Esophagus squamous epithelium (tissue), 5 donors: ENCODE results near the gene TTC28. TPM values are rescaled to one million over a fixed set of nuclear protein-coding genes. Genes with fewer than 3 reads are reported as not detected.
"Not testable (repeated sequence)": the region's sequence is repeated elsewhere in the genome, so short reads cannot be mapped to it uniquely, and the experiment has no call there.

Experiments used
- DNase-seq: peaks from one replicate; lab custom pipeline; 2025; lab: John Stamatoyannopoulos, UW
- H3K27ac ChIP-seq, 4 donors: fragments of 200-600 bp; sonication (generic); one replicate each; pipeline ENCODE4 v1.5.1; 2016 to 2019; ENCODE audit warnings: mild to moderate bottlenecking in 1 of 4
- H3K27me3 ChIP-seq, 4 donors: fragments of 200-600 bp; sonication (generic); 1 replicate in 3 of 4; 2 replicates in 1 of 4; pipeline versions ENCODE4 v1.5.1 to v1.6.0; 2017 to 2021; ENCODE audit warnings: antibody characterized with exemption in 1 of 4
- H3K36me3 ChIP-seq, 3 donors: fragments of 200-600 bp; sonication (generic); one replicate each; pipeline ENCODE4 v1.5.1; 2016 to 2019
- H3K4me1 ChIP-seq, 3 donors: fragments of 200-600 bp; sonication (generic); one replicate each; pipeline ENCODE4 v1.5.1; 2017 to 2019
- H3K4me3 ChIP-seq, 4 donors: fragments of 200-600 bp; sonication (generic); 1 replicate in 3 of 4; 2 replicates in 1 of 4; pipeline ENCODE4 v1.5.1; 2016 to 2019; ENCODE audit warnings: mild to moderate bottlenecking in 2 of 4, moderate library complexity in 1 of 4
- H3K9me3 ChIP-seq, 3 donors: fragments of 200-600 bp; sonication (generic); one replicate each; pipeline ENCODE4 v1.5.1; 2016 to 2019
- CTCF ChIP-seq, 6 experiments: fragments of 450-650 bp in 4 of 6; fragments of 200-600 bp in 2 of 6; sonication (generic) in 2 of 6; IDR thresholded peaks; one replicate each; pipeline ENCODE4 v1.5.1; 2016 to 2019; ENCODE audit warnings: antibody characterized with exemption in 6 of 6, mild to moderate bottlenecking in 4 of 6, moderate library complexity in 4 of 6
- POLR2A ChIP-seq, 4 donors: fragments of 450-650 bp; IDR thresholded peaks; one replicate each; pipeline ENCODE4 v1.6.1; 2017; ENCODE audit warnings: antibody characterized with exemption in 4 of 4, mild to moderate bottlenecking in 4 of 4, moderate library complexity in 3 of 4
- WGBS, 2 donors: methylation state at CpG; one replicate each; pipeline ENCODE4 v1.1.5; 2018; 5-methylcytosine and 5-hydroxymethylcytosine counted together
- intact Hi-C: fragments of 100-400 bp; cut with DNase I; formaldehyde crosslinking; loops from one replicate; pipeline ENCODE4 v1.15.0; 2022
- total RNA-seq, 4 donors: library from RNA; depleted of rRNA; stranded (reverse); fragments of >200 nt; gene quantifications; one replicate each; pipeline ENCODE4 v1.1.0, GENCODE V29; 2016
- donor health status: DM: yes; HTN: yes; CAD: no.

The TTC28 gene
- total RNA-seq, 4 donors from 2014 or later: 6.0 to 21.4 (median 7.7) TPM

GRCh38 chr22:28207281-28208030 is 472.2 kb downstream of the TTC28 start:
- Histone ChIP-seq H3K9me3 (no peaks in the 10 kb centered on the region), H3K36me3 (no peaks in the 10 kb centered on the region), H3K4me3 (no peak overlapping the region), H3K27ac (no peak overlapping the region), H3K4me1 (no peaks in the 10 kb centered on the region), H3K27me3 (no peaks in the 10 kb centered on the region)
- DNase-seq: no peak
- TF ChIP-seq POLR2A (IDR thresholded peaks at IDR 0.05) (no peak), CTCF (IDR thresholded peaks at IDR 0.05) (no peak)
- intact Hi-C loops: no loop called here
- WGBS, 2 donors: 70 to 78% methylated on average over 6 of the region's 6 CpGs

- Histone ChIP-seq H3K27me3 (no peaks in the 10 kb centered on the region), H3K4me3 (no peak overlapping the region), H3K9me3 (no peaks in the 10 kb centered on the region), H3K36me3 (no peaks in the 10 kb centered on the region), H3K27ac (no peak overlapping the region), H3K4me1 (no peaks in the 10 kb centered on the region)
- TF ChIP-seq POLR2A (IDR thresholded peaks at IDR 0.05) (no peak), CTCF (IDR thresholded peaks at IDR 0.05) (no peak)
- DNase-seq: no peak
- intact Hi-C loops: no loop called here
- 100% methylated on average over 1 of the region's 1 CpG for WGBS, 2 donors
Measured at GRCh38 chr22:28205926-28206325, 473.7 kb downstream of the TTC28 start.

GRCh38 chr22:28204382-28204781 is 475.3 kb downstream of the TTC28 start:
- H3K36me3 ChIP-seq: no peaks in the 10 kb centered on the region
- H3K27me3 ChIP-seq: no peaks in the 10 kb centered on the region
- no peak for DNase-seq
- no peak overlapping the region for H3K27ac ChIP-seq
- intact Hi-C loops: no loop called here
- TF ChIP-seq CTCF (IDR thresholded peaks at IDR 0.05): no peak
- TF ChIP-seq POLR2A (IDR thresholded peaks at IDR 0.05): no peak
- 55 to 67% methylated on average over 1 of the region's 1 CpG for WGBS, 2 donors
- no peak overlapping the region for H3K4me3 ChIP-seq
- no peaks in the 10 kb centered on the region for H3K4me1 ChIP-seq
- H3K9me3 ChIP-seq: no peaks in the 10 kb centered on the region

GRCh38 chr22:28203286-28203685 is 476.4 kb downstream of the TTC28 start:
- no peaks in the 10 kb centered on the region for H3K27me3 ChIP-seq
- intact Hi-C loops: no loop called here
- H3K4me3 ChIP-seq: no peak overlapping the region
- H3K27ac ChIP-seq: no peak overlapping the region
- DNase-seq: no peak
- WGBS, 2 donors: 63 to 74% methylated on average over 1 of the region's 1 CpG
- TF ChIP-seq CTCF (IDR thresholded peaks at IDR 0.05) (no peak), POLR2A (IDR thresholded peaks at IDR 0.05) (no peak)
- H3K9me3 ChIP-seq: no peaks in the 10 kb centered on the region
- H3K4me1 ChIP-seq: no peaks in the 10 kb centered on the region
- H3K36me3 ChIP-seq: no peaks in the 10 kb centered on the region

- no peak for DNase-seq
- Histone ChIP-seq H3K36me3 (no peaks in the 10 kb centered on the region), H3K4me1 (no peaks in the 10 kb centered on the region), H3K4me3 (no peak overlapping the region), H3K27ac (no peak overlapping the region), H3K9me3 (no peaks in the 10 kb centered on the region), H3K27me3 (no peaks in the 10 kb centered on the region)
- TF ChIP-seq POLR2A (IDR thresholded peaks at IDR 0.05): no peak
- TF ChIP-seq CTCF (IDR thresholded peaks at IDR 0.05): no peak
- 74 to 80% methylated on average over 2 of the region's 2 CpGs for WGBS, 2 donors
- intact Hi-C loops: no loop called here
Measured at GRCh38 chr22:28198692-28199091, 480.9 kb downstream of the TTC28 start.

- H3K36me3 ChIP-seq, DNase-seq, H3K4me3 ChIP-seq, H3K9me3 ChIP-seq, H3K4me1 ChIP-seq, H3K27ac ChIP-seq, intact Hi-C loops, H3K27me3 ChIP-seq: not testable (repeated sequence)
- WGBS, 2 donors: 88 to 90% methylated on average over 3 to 5 of the region's 8 CpGs
Measured at GRCh38 chr22:28191571-28191970, 488.1 kb downstream of the TTC28 start.
